ENCODE measurements around the gene ATP6V1F. TPM values are rescaled to one million over a fixed set of nuclear protein-coding genes. Genes with fewer than 3 reads are reported as not detected.

The ATP6V1F gene
- total and polyA plus RNA-seq, 2 experiments from 2014 or later, result 96.5 to 243 TPM

DNA sequence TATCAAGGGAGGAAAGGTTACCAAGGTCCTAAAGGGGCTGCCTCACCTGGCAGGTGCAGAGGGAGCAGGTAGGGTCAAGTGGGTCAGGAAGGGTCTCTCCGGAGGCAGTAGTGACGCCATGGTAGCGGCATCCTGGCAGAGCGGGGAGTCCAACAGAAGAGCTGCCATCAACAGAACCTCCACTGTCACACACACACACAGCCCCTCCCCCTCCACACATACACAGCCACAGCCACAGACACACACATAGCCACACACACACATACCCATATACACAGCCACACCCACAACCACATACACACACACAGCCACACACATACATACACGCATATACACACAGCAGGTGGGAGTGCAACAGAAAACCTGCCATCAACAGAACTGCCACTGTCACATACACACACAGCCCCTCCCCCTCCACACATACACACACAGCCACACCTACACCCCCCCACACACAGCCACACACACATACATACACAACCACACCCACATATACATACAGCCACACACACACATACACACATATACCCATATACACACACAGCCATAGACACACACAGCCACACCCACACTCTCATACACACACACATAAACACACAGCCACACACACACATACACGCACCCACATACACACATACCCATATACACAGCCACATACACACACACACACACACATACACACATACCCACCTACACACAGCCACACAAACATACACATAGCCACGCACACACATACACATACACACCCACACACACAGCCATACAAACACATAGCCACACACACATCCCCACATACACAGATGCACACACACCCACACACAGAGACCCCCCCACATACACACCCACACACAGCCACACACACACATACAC is 24.7 kb downstream of the ATP6V1F start:
- Histone ChIP-seq H3K9me3 (ENCODE audit: low read depth) (no peaks in the 10 kb centered on the region), H3F3A (ENCODE audit: insufficient read depth) (no peaks in the 10 kb centered on the region), H3K36me3 (ENCODE audit: low read depth) (no peaks in the 10 kb centered on the region), H3K4me2 (ENCODE audit: unreplicated experiment) (no peak overlapping the region), H3K9ac (no peak overlapping the region), H3K79me2 (ENCODE audit: insufficient read depth) (no peaks in the 10 kb centered on the region), H3K4me3 (no peak overlapping the region), H3K27me3 (replicated peaks; ENCODE audit: insufficient read depth) (no peaks in the 10 kb centered on the region), H3K9me2 (ENCODE audit: insufficient read depth) (no peaks in the 10 kb centered on the region), H4K20me1 (ENCODE audit: insufficient read depth) (no peaks in the 10 kb centered on the region), H3K4me1 (ENCODE audit: insufficient read depth) (no peaks in the 10 kb centered on the region), H2AFZ (no peak overlapping the region), H3K27ac (no peak overlapping the region)
- TF ChIP-seq EZH2phosphoT487 (IDR thresholded peaks at IDR 0.05; ENCODE audit: insufficient read depth, low read depth), result no peak
- TF ChIP-seq EZH2 (IDR thresholded peaks at IDR 0.05; ENCODE audit: insufficient read depth, poor library complexity, severe bottlenecking), result no peak
- 77 to 88% methylated on average over 3 to 7 of the region's 7 CpGs for WGBS, 2 experiments (ENCODE audit: low coverage in 1 of 2, low lambda C conversion rate in 2 of 2, missing lambda C conversion rate in 2 of 2)
- no peak for DNase-seq
- in situ Hi-C loops (cut with MboI), result loop anchor here (25.0 kb wide), 1 partner anchor 275 kb away; no protein-coding TSS in a partner anchor

DNA sequence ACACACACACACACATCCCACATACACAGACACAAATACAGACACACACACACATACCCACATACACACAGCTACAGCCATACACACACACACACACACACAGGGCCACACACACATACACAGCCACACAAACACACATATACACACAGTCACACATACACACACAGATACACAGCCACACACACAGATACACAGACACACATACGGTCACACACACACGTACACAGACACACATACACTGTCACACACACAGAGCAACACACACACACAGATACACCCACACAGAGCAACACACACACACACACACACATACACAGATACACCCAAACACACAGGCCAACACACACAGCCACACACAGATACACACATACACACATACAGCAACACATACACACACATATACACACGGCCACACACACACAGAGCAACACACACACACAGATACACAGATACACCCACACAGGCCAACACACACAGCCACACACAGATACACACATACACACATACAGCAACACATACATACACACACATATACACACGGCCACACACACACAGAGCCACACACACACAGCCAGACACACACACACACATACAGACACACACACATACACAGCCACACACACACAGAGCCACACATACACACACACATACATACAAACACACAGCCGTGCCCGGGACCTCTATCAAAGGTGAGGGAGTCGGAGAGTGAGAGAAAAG is 25.5 kb downstream of the ATP6V1F start:
- no peak overlapping the region for H3K9ac ChIP-seq
- no peak overlapping the region for H2AFZ ChIP-seq
- no peaks in the 10 kb centered on the region for H3K36me3 ChIP-seq (ENCODE audit: low read depth)
- H3K27me3 ChIP-seq (replicated peaks; ENCODE audit: insufficient read depth), result no peaks in the 10 kb centered on the region
- WGBS, 2 experiments (ENCODE audit: low coverage in 1 of 2, low lambda C conversion rate in 2 of 2, missing lambda C conversion rate in 2 of 2), result 81 to 84% methylated on average over 7 of the region's 7 CpGs
- H3K4me1 ChIP-seq (ENCODE audit: insufficient read depth), result no peaks in the 10 kb centered on the region
- H3K79me2 ChIP-seq (ENCODE audit: insufficient read depth), result no peaks in the 10 kb centered on the region
- no peaks in the 10 kb centered on the region for H3K9me3 ChIP-seq (ENCODE audit: low read depth)
- TF ChIP-seq EZH2 (IDR thresholded peaks at IDR 0.05; ENCODE audit: insufficient read depth, poor library complexity, severe bottlenecking) (no peak), EZH2phosphoT487 (IDR thresholded peaks at IDR 0.05; ENCODE audit: insufficient read depth, low read depth) (no peak)
- no peaks in the 10 kb centered on the region for H3F3A ChIP-seq (ENCODE audit: insufficient read depth)
- no peak overlapping the region for H3K27ac ChIP-seq
- in situ Hi-C loops (cut with MboI), result loop anchor here (25.0 kb wide), 1 partner anchor 276 kb away; no protein-coding TSS in a partner anchor
- H3K4me2 ChIP-seq (ENCODE audit: unreplicated experiment), result no peak overlapping the region
- no peaks in the 10 kb centered on the region for H4K20me1 ChIP-seq (ENCODE audit: insufficient read depth)
- no peak overlapping the region for H3K4me3 ChIP-seq
- no peaks in the 10 kb centered on the region for H3K9me2 ChIP-seq (ENCODE audit: insufficient read depth)
- DNase-seq, result no peak

- Histone ChIP-seq H4K20me1 (ENCODE audit: insufficient read depth) (no peaks in the 10 kb centered on the region), H3K27ac (no peak overlapping the region), H2AFZ (no peak overlapping the region), H3K4me1 (ENCODE audit: insufficient read depth) (no peaks in the 10 kb centered on the region), H3K4me2 (ENCODE audit: unreplicated experiment) (no peak overlapping the region), H3K4me3 (no peak overlapping the region), H3K36me3 (ENCODE audit: low read depth) (no peaks in the 10 kb centered on the region), H3K27me3 (replicated peaks; ENCODE audit: insufficient read depth) (no peaks in the 10 kb centered on the region), H3F3A (ENCODE audit: insufficient read depth) (no peaks in the 10 kb centered on the region), H3K79me2 (ENCODE audit: insufficient read depth) (no peaks in the 10 kb centered on the region), H3K9ac (no peak overlapping the region), H3K9me3 (ENCODE audit: low read depth) (no peaks in the 10 kb centered on the region), H3K9me2 (ENCODE audit: insufficient read depth) (no peaks in the 10 kb centered on the region)
- no peak for TF ChIP-seq EZH2phosphoT487 (IDR thresholded peaks at IDR 0.05; ENCODE audit: insufficient read depth, low read depth)
- no peak for TF ChIP-seq EZH2 (IDR thresholded peaks at IDR 0.05; ENCODE audit: insufficient read depth, poor library complexity, severe bottlenecking)
- no peak for DNase-seq
- in situ Hi-C loops (cut with MboI), result loop anchor here (25.0 kb wide), 1 partner anchor 276 kb away; no protein-coding TSS in a partner anchor
- WGBS, 2 experiments (ENCODE audit: low coverage in 1 of 2, low lambda C conversion rate in 2 of 2, missing lambda C conversion rate in 2 of 2), result 83 to 84% methylated on average over 11 of the region's 11 CpGs
Measured at GRCh38 chr7:128888756-128889095, 26.1 kb downstream of the ATP6V1F start.

DNA sequence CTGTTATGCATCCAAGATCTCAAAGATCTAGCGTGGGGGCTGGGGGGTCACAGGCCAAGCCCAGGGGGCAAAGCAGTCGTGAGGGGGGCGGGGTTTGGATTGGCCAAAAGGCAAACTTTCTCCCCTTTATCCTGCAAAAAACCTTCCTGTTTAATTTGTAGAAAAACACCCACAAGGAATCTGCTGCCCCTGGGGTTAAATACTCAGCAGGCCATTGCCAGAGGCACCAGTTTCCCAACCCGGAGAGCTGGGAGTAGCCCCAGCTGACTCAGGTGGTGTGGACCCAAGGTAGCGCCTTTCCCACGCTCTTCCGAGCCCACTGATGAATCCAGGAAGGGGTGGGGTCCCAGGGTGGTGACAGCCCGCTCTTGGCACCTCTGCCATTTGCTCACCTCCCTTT is 26.5 kb downstream of the ATP6V1F start:
- Histone ChIP-seq H3K9me2 (ENCODE audit: insufficient read depth) (no peaks in the 10 kb centered on the region), H3K4me2 (ENCODE audit: unreplicated experiment) (no peak overlapping the region), H3K27ac (no peak overlapping the region), H3K9ac (no peak overlapping the region), H3K27me3 (replicated peaks; ENCODE audit: insufficient read depth) (no peaks in the 10 kb centered on the region), H3K4me1 (ENCODE audit: insufficient read depth) (no peaks in the 10 kb centered on the region), H4K20me1 (ENCODE audit: insufficient read depth) (no peaks in the 10 kb centered on the region), H3K79me2 (ENCODE audit: insufficient read depth) (no peaks in the 10 kb centered on the region), H3K36me3 (ENCODE audit: low read depth) (no peaks in the 10 kb centered on the region), H2AFZ (no peak overlapping the region), H3K9me3 (ENCODE audit: low read depth) (no peaks in the 10 kb centered on the region), H3F3A (ENCODE audit: insufficient read depth) (no peaks in the 10 kb centered on the region), H3K4me3 (no peak overlapping the region)
- in situ Hi-C loops (cut with MboI), result loop anchor here (25.0 kb wide), 1 partner anchor 277 kb away; no protein-coding TSS in a partner anchor
- TF ChIP-seq EZH2 (IDR thresholded peaks at IDR 0.05; ENCODE audit: insufficient read depth, poor library complexity, severe bottlenecking) (no peak), EZH2phosphoT487 (IDR thresholded peaks at IDR 0.05; ENCODE audit: insufficient read depth, low read depth) (no peak)
- 41 to 47% methylated on average over 8 of the region's 8 CpGs for WGBS, 2 experiments (ENCODE audit: low coverage in 1 of 2, low lambda C conversion rate in 2 of 2, missing lambda C conversion rate in 2 of 2)
- peak; percentile 38 for DNase-seq

All from GM23248 (cell line).